HUES48 (cell line): ENCODE measurements around the gene TAS1R1.
A peak's percentile ranks its signal among the peaks of the same experiment; 100 is the strongest.

Source experiments
- H3K27ac ChIP-seq: one replicate; pipeline ENCODE4 v1.7.0; 2013; ENCODE audit warnings: low read depth, low read length, inconsistent platforms
- H3K27me3 ChIP-seq: 2 replicates; pipeline ENCODE4 v1.6.1; 2013; ENCODE audit warnings: mild to moderate bottlenecking, low read length; ENCODE audit not compliant: control insufficient read depth, insufficient read depth
- H3K36me3 ChIP-seq: 2 replicates; pipeline ENCODE4 v1.6.1; 2013; ENCODE audit warnings: low read length; ENCODE audit not compliant: control insufficient read depth, insufficient read depth
- H3K4me1 ChIP-seq: 2 replicates; pipeline ENCODE4 v1.6.1; 2013; ENCODE audit warnings: mild to moderate bottlenecking, low read length; ENCODE audit not compliant: control insufficient read depth, insufficient read depth
- H3K4me3 ChIP-seq: 2 replicates; pipeline ENCODE4 v1.5.1; 2013; ENCODE audit warnings: mild to moderate bottlenecking, low read depth, low read length
- H3K9ac ChIP-seq: 2 replicates; pipeline ENCODE4 v1.6.1; 2013; ENCODE audit warnings: mild to moderate bottlenecking, low read depth, low read length, moderate library complexity
- H3K9me3 ChIP-seq: 2 replicates; pipeline ENCODE4 v1.6.1; 2013; ENCODE audit warnings: low read length; ENCODE audit not compliant: control insufficient read depth, insufficient read depth

The TAS1R1 gene

GRCh38 chr1:6601049-6601922 is 46.2 kb downstream of the TAS1R1 start:
- H3K4me3 ChIP-seq: peak overlapping the region; percentile 97
- peak overlapping the region; percentile 82 for H3K9ac ChIP-seq
- no peaks in the 10 kb centered on the region for H3K27me3 ChIP-seq
- peaks cover 16% of the 10 kb centered on the region for H3K4me1 ChIP-seq
- H3K27ac ChIP-seq: peak overlapping the region; percentile 59
- H3K9me3 ChIP-seq: no peaks in the 10 kb centered on the region
- peaks cover 33% of the 10 kb centered on the region for H3K36me3 ChIP-seq

- Histone ChIP-seq H3K4me1 (peaks cover 16% of the 10 kb centered on the region), H3K27ac (peak overlapping the region; percentile 84), H3K4me3 (peak overlapping the region; percentile 97), H3K36me3 (peaks cover 25% of the 10 kb centered on the region), H3K9me3 (no peaks in the 10 kb centered on the region), H3K9ac (peak overlapping the region; percentile 82), H3K27me3 (no peaks in the 10 kb centered on the region)
Measured at GRCh38 chr1:6601923-6602668, 47.0 kb downstream of the TAS1R1 start.

GRCh38 chr1:6602669-6603237 is 47.6 kb downstream of the TAS1R1 start, which contains the start of gene KLHL21:
KLHL21 (minus strand) TSS chr1:6602869; CDS start chr1:6602817, 52 bp downstream.
- H3K4me1 ChIP-seq: peaks cover 16% of the 10 kb centered on the region
- H3K27me3 ChIP-seq: no peaks in the 10 kb centered on the region
- peak within 1 kb of the TSS; percentile 84 for H3K27ac ChIP-seq
- H3K4me3 ChIP-seq: peak within 1 kb of the TSS; percentile 97
- H3K9me3 ChIP-seq: no peaks in the 10 kb centered on the region
- peaks cover 18% of the 10 kb centered on the region for H3K36me3 ChIP-seq
- H3K9ac ChIP-seq: peak within 1 kb of the TSS; percentile 82

GRCh38 chr1:6603238-6603914 is 48.3 kb downstream of the TAS1R1 start:
- Histone ChIP-seq H3K36me3 (peaks cover 12% of the 10 kb centered on the region), H3K9me3 (no peaks in the 10 kb centered on the region), H3K9ac (peak overlapping the region; percentile 67), H3K27ac (peak overlapping the region; percentile 84), H3K27me3 (no peaks in the 10 kb centered on the region), H3K4me1 (peaks cover 16% of the 10 kb centered on the region), H3K4me3 (peak overlapping the region; percentile 97)

GRCh38 chr1:6603915-6604558 is 48.9 kb downstream of the TAS1R1 start:
- H3K9ac ChIP-seq: peak overlapping the region; percentile 67
- H3K4me3 ChIP-seq: peak overlapping the region; percentile 97

GRCh38 chr1:6612641-6613360 is 57.7 kb downstream of the TAS1R1 start:
- H3K4me3 ChIP-seq: peak overlapping the region; percentile 71
- peak overlapping the region; percentile 26; the same call in 1 of the 2 replicates for H3K9ac ChIP-seq
- peak overlapping the region; percentile 80 for H3K27ac ChIP-seq
- no peaks in the 10 kb centered on the region for H3K9me3 ChIP-seq
- H3K27me3 ChIP-seq: peaks cover 10% of the 10 kb centered on the region; the same call in 1 of the 2 replicates
- H3K36me3 ChIP-seq: peaks cover 15% of the 10 kb centered on the region
- peaks cover 7% of the 10 kb centered on the region; the same call in 1 of the 2 replicates for H3K4me1 ChIP-seq

More at GRCh38 chr1:6603915-6604558, 48.9 kb downstream of the TAS1R1 start:
- Histone ChIP-seq H3K4me1 (peaks cover 16% of the 10 kb centered on the region), H3K36me3 (peaks cover 7% of the 10 kb centered on the region; the same call in 1 of the 2 replicates), H3K27ac (peak overlapping the region; percentile 84), H3K27me3 (no peaks in the 10 kb centered on the region), H3K9me3 (no peaks in the 10 kb centered on the region)

- Histone ChIP-seq H3K9ac (peak within 1 kb of the TSS; percentile 63; the same call in 1 of the 2 replicates), H3K9me3 (no peaks in the 10 kb centered on the region), H3K27me3 (peaks cover 10% of the 10 kb centered on the region; the same call in 1 of the 2 replicates), H3K4me1 (peaks cover 7% of the 10 kb centered on the region; the same call in 1 of the 2 replicates), H3K4me3 (peak within 1 kb of the TSS; percentile 84), H3K36me3 (peaks cover 22% of the 10 kb centered on the region), H3K27ac (peak within 1 kb of the TSS; percentile 88)
Measured at GRCh38 chr1:6613361-6614018, 58.4 kb downstream of the TAS1R1 start, which contains the start of gene PHF13. PHF13 (plus strand) TSS chr1:6613731; CDS start chr1:6614067, 336 bp downstream.

- H3K27ac ChIP-seq: peak overlapping the region; percentile 88
Measured at GRCh38 chr1:6614019-6614928, 59.2 kb downstream of the TAS1R1 start.

More at GRCh38 chr1:6614019-6614928, 59.2 kb downstream of the TAS1R1 start:
- H3K4me1 ChIP-seq: peaks cover 6% of the 10 kb centered on the region; the same call in 1 of the 2 replicates
- H3K4me3 ChIP-seq: peak overlapping the region; percentile 84
- H3K9ac ChIP-seq: peak overlapping the region; percentile 63; the same call in 1 of the 2 replicates
- H3K27me3 ChIP-seq: peaks cover 10% of the 10 kb centered on the region; the same call in 1 of the 2 replicates
- H3K9me3 ChIP-seq: no peaks in the 10 kb centered on the region
- peaks cover 28% of the 10 kb centered on the region for H3K36me3 ChIP-seq
